Ishikawa (cell line): Measurements from ENCODE around the gene IPO11.

Experiments used
- FOXM1 ChIP-seq: IDR thresholded peaks from 2 replicates; pipeline ENCODE4 v1.6.1; 2012; ENCODE audit warnings: low read depth, borderline replicate concordance
- REST ChIP-seq: IDR thresholded peaks from 2 replicates; pipeline ENCODE4 v1.6.1; 2012; ENCODE audit warnings: low read depth, mild to moderate bottlenecking

GRCh38 chr5:62403411-62404250, 8.9 kb upstream of the IPO11 start, which contains the start of gene DIMT1:
- TF ChIP-seq FOXM1, result no peak
- no peak for TF ChIP-seq REST
